DMS 273 (cell line): Measurements from ENCODE around the gene TCF25.
A peak's percentile ranks its signal among the peaks of the same experiment; 100 is the strongest.
"Not testable (repeated sequence)": the region's sequence is repeated elsewhere in the genome, so short reads cannot be mapped to it uniquely, and the experiment has no call there.

ENCODE experiments used
- DNase-seq: peaks from one replicate; lab custom pipeline; 2025; ENCODE audit not compliant: unreplicated experiment; lab: John Stamatoyannopoulos, UW

TCF25 gene

GRCh38 chr16:89873972-89874689, 739 bp downstream of the TCF25 start:
- DNase-seq: peak; percentile 96

DNA sequence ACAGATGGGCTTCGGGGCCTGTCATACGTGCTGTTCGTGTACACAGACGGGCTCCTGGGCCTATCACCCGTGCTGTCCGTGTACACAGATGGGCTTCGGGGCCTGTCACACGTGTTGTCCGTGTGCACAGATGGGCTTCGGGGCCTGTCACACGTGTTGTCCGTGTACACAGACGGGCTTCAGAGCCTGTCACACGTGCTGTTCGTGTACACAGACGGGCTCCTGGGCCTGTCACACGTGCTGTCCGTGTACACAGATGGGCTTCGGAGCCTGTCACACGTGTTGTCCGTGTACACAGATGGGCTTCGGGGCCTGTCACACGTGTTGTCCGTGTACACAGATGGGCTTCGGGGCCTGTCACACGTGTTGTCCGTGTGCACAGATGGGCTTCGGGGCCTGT, 5.7 kb downstream of the TCF25 start:
- not testable (repeated sequence) for DNase-seq

DNA sequence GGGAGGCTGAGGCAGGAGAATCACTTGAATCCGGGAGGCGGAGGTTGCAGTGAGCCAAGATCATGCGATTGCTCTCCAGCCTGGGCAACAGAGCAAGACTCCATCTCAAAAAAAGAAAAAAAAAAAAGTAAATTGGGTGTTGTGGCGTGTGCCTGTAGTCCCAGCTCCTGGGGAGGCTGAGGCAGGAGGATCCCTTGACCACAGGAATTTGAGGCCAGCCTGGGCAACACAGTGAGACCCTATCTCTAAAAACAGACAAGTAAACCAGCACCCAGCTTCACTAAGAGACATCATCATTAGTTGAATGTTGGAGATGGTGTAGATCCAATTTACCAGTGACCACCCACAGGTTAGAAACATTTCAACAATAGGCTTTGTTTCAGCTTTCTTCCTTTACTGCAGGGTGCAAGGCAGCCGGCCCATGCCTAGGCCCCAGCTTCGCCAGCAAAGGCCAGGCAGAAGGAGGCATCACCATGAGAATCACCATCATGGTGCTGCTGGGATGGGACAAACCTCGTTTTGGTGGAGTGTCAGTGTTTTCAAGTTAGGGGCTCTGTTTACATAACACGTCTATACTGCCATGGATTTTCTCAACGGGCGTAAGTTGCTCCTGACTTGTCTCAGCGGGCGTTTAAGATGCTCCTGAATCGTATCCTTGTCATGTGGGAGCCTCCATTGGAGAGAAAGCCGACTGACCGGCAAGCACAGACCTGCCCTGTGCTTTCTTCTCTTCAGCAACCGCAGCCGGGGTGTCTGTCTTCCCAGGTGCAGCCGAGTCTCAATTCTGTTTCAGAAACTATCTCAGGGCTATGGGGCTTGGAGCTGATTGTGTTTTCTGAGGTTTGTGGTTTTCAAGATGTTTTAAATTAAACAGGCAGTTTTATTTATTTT, 7.3 kb downstream of the TCF25 start:
- DNase-seq: no peak

GRCh38 chr16:89881368-89881730, 8.0 kb downstream of the TCF25 start:
- DNase-seq: no peak

DNA sequence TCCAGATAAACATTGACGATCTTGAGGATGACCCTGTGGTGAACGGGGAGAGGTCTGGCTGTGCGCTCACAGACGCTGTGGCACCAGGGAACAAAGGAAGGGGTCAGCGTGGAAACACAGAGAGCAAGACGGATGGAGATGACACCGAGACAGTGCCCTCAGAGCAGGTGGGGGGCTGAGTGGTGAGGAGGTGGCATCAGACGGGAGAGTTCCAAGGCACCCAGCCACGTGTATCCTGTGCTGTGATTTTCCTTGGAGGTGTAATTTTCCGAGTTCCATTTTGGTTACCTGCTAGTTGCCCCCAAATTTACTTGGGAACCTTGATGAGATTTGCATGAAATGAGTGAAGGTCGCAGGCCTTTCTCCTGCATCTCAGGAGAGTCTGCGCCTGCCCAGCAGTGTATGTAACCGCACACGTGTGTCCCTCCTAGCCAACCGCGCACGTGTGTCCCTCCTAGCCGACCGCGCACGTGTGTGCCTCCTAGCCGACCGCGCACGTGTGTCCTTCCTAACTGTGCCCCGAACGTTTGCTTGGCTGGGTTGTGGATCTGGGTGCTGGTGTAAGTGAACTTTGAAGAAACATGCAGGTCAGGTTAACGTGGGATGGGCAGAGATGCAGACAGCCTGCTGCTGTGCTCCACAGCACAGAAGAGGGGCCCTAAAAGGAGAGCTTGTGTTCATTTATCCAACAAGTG, 10.1 kb downstream of the TCF25 start:
- DNase-seq: no peak

- DNase-seq: no peak
These were observed 10.6 kb downstream of the TCF25 start for GRCh38 chr16:89884041-89884421.

DNA sequence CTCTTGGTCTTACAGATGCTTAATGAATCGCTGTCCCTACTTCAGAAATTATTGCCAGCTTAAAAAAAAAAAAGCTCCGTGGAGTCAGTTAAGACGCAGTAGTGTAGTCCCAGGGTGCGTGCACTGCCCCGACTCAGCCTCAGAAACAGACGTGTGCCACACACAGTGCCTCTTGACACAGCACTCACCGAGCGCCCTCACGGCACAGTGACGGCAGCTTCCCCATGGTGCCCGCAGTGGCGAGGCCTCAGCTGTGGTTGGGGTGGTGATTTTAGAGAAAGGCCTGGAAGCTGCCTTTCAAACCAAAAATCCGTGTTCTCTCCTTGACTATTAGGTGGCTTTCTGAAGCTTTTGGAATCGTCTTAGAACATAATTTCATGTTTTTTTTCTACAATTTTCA, 13.9 kb downstream of the TCF25 start:
- DNase-seq: no peak

DNA sequence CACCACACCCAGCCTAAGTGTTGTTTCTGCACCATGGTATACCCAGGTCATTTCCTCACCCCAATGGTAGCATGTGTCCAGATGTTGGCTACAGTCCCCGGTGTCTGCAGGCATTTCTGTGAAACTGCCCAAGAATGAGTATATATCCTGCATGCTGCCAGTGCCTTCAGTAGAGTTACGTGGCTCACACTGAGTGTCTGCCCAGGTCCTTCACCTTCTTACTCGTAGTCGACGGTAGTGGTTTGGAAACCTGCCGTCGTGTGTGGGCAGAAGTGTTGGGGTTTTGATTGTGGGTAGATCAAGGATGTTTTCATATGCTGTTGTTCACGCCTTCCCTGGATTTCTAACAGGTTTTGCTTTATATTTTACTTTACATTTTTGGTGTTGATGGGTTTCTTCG, 16.8 kb downstream of the TCF25 start:
- DNase-seq: no peak

GRCh38 chr16:89890886-89891657, 17.7 kb downstream of the TCF25 start:
- no peak for DNase-seq

DNA sequence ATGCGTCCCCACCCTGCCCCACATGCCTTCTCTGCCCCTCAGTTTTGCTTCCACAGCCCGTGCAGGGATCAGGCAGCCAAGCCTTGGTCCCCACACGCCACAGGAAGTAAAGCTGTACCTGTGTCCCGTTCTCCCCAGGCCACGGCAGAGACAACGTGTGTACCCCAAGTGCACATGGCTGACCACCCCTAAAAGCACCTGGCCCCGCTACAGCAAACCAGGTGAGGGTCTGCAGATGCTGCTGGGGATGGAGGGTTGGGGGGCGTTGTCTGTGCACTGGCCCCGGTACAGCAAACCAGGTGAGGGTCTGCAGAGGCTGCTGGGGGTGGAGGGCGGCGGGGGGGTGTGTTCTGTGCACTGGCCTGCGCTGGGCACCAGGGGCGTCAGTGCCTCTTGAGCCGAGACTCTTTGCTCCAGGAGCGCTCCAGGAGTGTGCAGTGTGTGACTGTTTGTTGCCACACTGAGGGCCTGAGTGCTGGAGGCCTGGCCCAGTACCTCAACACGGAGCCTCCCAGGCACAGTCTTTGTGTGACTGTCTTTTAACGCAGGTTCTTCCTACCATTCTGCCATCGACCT, 18.8 kb downstream of the TCF25 start:
- no peak for DNase-seq

GRCh38 chr16:89892635-89893034, 19.2 kb downstream of the TCF25 start:
- no peak for DNase-seq

- no peak for DNase-seq
These were observed 20.5 kb downstream of the TCF25 start for GRCh38 chr16:89893642-89894548.

DNA sequence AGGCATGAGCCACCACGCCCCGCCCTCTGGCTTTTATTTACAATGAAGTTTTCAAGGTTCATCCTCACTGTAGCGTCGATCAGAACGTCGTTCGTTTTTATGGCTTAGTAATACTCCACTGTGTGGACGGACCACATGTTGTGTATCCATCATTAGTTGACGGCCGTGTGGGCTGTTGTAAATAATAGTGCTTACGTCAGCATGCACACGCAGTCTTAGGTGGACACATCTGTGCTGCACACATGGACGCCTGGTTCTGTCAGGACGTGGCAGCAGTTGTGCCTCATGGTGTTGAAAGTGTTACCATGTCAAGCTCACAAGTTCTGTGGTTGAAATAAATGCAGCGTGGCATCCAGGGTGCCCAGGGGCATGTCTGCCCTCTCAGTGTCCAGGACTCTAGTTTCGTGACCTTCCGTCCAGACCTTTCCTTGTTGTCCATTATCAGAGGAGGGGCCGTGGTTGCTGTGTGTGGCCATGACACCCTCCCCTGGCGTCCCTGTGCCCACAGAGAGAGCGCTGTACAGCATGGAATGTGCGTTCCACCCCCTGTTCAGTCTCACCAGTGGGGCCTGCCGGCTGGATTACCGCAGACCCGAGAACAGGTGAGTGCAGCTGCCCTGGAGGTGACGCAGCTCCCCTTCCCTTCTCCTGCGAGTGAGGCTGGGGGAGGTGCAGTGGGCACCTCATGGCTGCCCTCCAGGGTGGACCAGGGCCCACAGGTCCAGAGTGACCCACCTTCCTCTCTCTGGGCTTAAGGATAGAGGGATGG, 22.3 kb downstream of the TCF25 start:
- no peak for DNase-seq

DNA sequence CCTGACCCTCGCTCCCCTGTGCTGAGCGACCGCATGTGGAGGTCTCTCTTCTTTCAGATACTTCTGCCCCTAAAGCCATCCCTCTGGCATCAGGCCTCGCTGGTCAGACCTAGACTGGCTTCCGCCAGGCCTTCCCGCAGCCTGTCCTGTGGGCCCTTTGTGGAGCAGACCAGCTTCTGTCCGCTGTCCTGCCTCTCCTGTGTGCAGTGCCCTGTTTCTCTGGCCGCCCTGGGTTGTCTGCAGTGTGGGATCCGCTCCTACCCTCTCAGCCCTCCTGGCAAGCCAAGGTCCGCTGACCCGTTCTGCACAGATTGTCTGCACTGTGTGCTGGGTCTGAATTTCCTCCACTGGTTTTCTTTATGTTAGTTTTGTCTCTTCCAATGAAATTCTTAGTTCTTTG, 23.8 kb downstream of the TCF25 start:
- no peak for DNase-seq

- DNase-seq: no peak
These were observed 25.0 kb downstream of the TCF25 start for GRCh38 chr16:89898201-89898967.

DNA sequence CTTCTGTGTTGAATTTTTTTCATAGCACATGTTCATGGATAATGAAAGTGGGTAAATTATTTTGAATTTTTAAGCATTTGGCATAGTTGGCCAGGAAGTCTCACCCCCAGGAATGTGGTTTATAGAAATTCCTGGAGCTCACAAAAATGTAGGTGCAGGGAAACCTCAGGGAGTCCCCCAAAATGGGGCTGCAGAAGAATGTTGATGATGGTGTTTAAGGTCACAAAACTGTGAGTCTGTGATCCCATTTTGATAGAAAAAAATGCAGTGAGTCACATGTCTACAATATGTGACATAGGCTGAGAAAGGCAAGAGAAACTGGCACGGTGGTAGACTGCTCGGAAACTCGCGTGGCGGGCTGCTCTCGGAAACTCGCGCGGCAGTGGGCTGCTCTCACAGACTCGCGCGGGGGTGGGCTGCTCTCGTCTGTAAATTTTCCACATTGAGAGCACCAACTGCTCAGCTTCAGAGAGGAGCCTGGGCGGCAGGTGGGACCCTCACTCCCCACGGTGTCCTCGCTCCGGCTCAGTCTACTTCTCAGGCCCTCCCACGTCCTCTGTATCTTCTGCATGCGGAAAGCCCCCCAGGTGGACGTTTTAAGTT, 26.6 kb downstream of the TCF25 start:
- DNase-seq: no peak

GRCh38 chr16:89900885-89901284, 27.5 kb downstream of the TCF25 start:
- no peak for DNase-seq

DNA sequence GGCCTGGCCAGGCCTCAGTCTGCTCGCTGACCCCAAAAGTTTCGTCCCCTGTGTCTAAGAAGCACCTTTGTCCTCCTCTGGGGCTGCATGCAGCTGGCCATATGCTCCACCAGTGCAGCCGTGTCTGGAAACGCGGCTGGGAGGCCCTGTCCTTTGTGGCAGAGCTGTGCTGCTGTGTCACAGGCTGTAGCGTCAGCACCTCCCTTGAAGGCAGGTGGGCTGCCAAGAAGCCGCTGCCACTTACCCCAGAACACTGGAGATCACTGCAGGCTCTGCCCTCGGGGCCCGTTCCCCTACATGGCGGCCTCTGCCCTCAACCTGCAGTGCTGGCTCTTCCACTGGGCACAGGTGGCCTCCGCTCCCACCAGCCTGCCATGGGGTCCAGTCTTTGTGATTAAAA, 29.6 kb downstream of the TCF25 start:
- no peak for DNase-seq
